NT2/D1 (cell line): ENCODE results near the gene HSF2BP.
"Not testable (repeated sequence)": the region's sequence is repeated elsewhere in the genome, so short reads cannot be mapped to it uniquely, and the experiment has no call there.

Source experiments
- DNase-seq: peaks from one replicate; pipeline ENCODE4 v3.0.0-alpha.2; 2011; ENCODE audit warnings: low read depth, low spot score
- H3K27me3 ChIP-seq: 2 replicates; pipeline ENCODE4 v1.6.0; 2011; ENCODE audit warnings: mild to moderate bottlenecking; ENCODE audit not compliant: insufficient read length, insufficient read depth
- H3K36me3 ChIP-seq: 2 replicates; pipeline ENCODE4 v1.6.1; 2011; ENCODE audit warnings: mild to moderate bottlenecking, low read length, mixed read lengths; ENCODE audit not compliant: insufficient read depth, insufficient read length
- H3K4me1 ChIP-seq: 2 replicates; pipeline ENCODE4 v1.5.1; 2011; ENCODE audit not compliant: insufficient read depth, insufficient read length
- H3K4me3 ChIP-seq: 2 replicates; pipeline ENCODE4 v1.5.1; 2011; ENCODE audit warnings: low read depth; ENCODE audit not compliant: insufficient read length
- H3K9ac ChIP-seq: 2 replicates; pipeline ENCODE4 v1.6.0; 2011; ENCODE audit warnings: low read depth; ENCODE audit not compliant: insufficient read length
- H3K9me3 ChIP-seq: 2 replicates; pipeline ENCODE4 v1.5.1; 2011; ENCODE audit warnings: mild to moderate bottlenecking, low read length; ENCODE audit not compliant: insufficient read depth
- SUZ12 ChIP-seq: IDR thresholded peaks from 2 replicates; pipeline ENCODE4 v1.6.1; 2011; ENCODE audit not compliant: insufficient read length, insufficient read depth; ENCODE audit errors: extremely low read depth
- YY1 ChIP-seq: IDR thresholded peaks from 2 replicates; pipeline ENCODE4 v1.6.1; 2011; ENCODE audit not compliant: insufficient read length, insufficient read depth
- ZNF274 ChIP-seq: IDR thresholded peaks from 2 replicates; pipeline ENCODE4 v1.6.1; 2011; ENCODE audit warnings: mild to moderate bottlenecking, low read depth, low read length

The HSF2BP gene

GRCh38 chr21:43658088-43658741, 1.1 kb downstream of the HSF2BP start:
- no peak for DNase-seq
- no peak overlapping the region for H3K4me3 ChIP-seq
- no peaks in the 10 kb centered on the region for H3K9me3 ChIP-seq
- TF ChIP-seq YY1 = no peak
- TF ChIP-seq ZNF274 = no peak
- no peak for TF ChIP-seq SUZ12
- H3K4me1 ChIP-seq = no peaks in the 10 kb centered on the region
- H3K9ac ChIP-seq = peak overlapping the region; percentile 7
- H3K36me3 ChIP-seq = peaks cover 40% of the 10 kb centered on the region
- H3K27me3 ChIP-seq = no peaks in the 10 kb centered on the region

- Histone ChIP-seq H3K9ac (peak overlapping the region; percentile 7), H3K4me1 (no peaks in the 10 kb centered on the region)
Observed at GRCh38 chr21:43657355-43658087, 1.8 kb downstream of the HSF2BP start.

GRCh38 chr21:43654806-43655489, 4.3 kb downstream of the HSF2BP start:
- DNase-seq = no peak
- no peak for TF ChIP-seq SUZ12
- no peak for TF ChIP-seq YY1
- no peak for TF ChIP-seq ZNF274
- no peak overlapping the region for H3K9ac ChIP-seq

More at GRCh38 chr21:43657355-43658087, 1.8 kb downstream of the HSF2BP start:
- Histone ChIP-seq H3K4me3 (no peak overlapping the region), H3K27me3 (no peaks in the 10 kb centered on the region), H3K36me3 (peaks cover 34% of the 10 kb centered on the region), H3K9me3 (no peaks in the 10 kb centered on the region)
- DNase-seq = no peak
- no peak for TF ChIP-seq ZNF274
- TF ChIP-seq SUZ12 = no peak
- no peak for TF ChIP-seq YY1

GRCh38 chr21:43653626-43654025, 5.7 kb downstream of the HSF2BP start:
- Histone ChIP-seq H3K9ac (no peak overlapping the region), H3K9me3 (no peaks in the 10 kb centered on the region), H3K4me1 (no peaks in the 10 kb centered on the region), H3K4me3 (no peak overlapping the region), H3K27me3 (no peaks in the 10 kb centered on the region), H3K36me3 (peaks cover 14% of the 10 kb centered on the region)
- no peak for TF ChIP-seq SUZ12
- no peak for TF ChIP-seq ZNF274
- TF ChIP-seq YY1 = no peak
- no peak for DNase-seq

More at GRCh38 chr21:43654806-43655489, 4.3 kb downstream of the HSF2BP start:
- H3K9me3 ChIP-seq = no peaks in the 10 kb centered on the region
- no peaks in the 10 kb centered on the region for H3K4me1 ChIP-seq
- H3K36me3 ChIP-seq = peaks cover 14% of the 10 kb centered on the region
- H3K4me3 ChIP-seq = no peak overlapping the region
- no peaks in the 10 kb centered on the region for H3K27me3 ChIP-seq

GRCh38 chr21:43652616-43653015, 6.7 kb downstream of the HSF2BP start:
- DNase-seq = no peak
- Histone ChIP-seq H3K27me3 (no peaks in the 10 kb centered on the region), H3K4me3 (no peak overlapping the region), H3K4me1 (no peaks in the 10 kb centered on the region), H3K9ac (no peak overlapping the region), H3K36me3 (peaks cover 14% of the 10 kb centered on the region), H3K9me3 (no peaks in the 10 kb centered on the region)
- TF ChIP-seq SUZ12 = no peak
- TF ChIP-seq YY1 = no peak
- TF ChIP-seq ZNF274 = no peak

GRCh38 chr21:43651926-43652325, 7.4 kb downstream of the HSF2BP start:
- H3K27me3 ChIP-seq, DNase-seq, H3K4me3 ChIP-seq, H3K9ac ChIP-seq, H3K4me1 ChIP-seq, H3K9me3 ChIP-seq: not testable (repeated sequence)
- peaks cover 14% of the 10 kb centered on the region for H3K36me3 ChIP-seq

- TF ChIP-seq SUZ12 (no peak), YY1 (no peak), ZNF274 (no peak)
- Histone ChIP-seq H3K9me3 (no peaks in the 10 kb centered on the region), H3K4me3 (no peak overlapping the region), H3K9ac (no peak overlapping the region), H3K4me1 (peaks cover 3% of the 10 kb centered on the region), H3K27me3 (no peaks in the 10 kb centered on the region), H3K36me3 (no peaks in the 10 kb centered on the region)
- no peak for DNase-seq
Observed at GRCh38 chr21:43648171-43648570, 11.1 kb downstream of the HSF2BP start.
